Endometrial microvascular endothelial cells (primary cell): ENCODE measurements around the gene KPNB1. TPM values are rescaled to one million over a fixed set of nuclear protein-coding genes. Genes with fewer than 3 reads are reported as not detected.

Experiments
- in situ Hi-C: cut with HindIII; loops from 2 replicates; pipeline ENCODE4 v1.10.0; 2017; ENCODE audit warnings: low sequenced_read_pairs, low pct_unique_long_range_greater_than_20kb; ENCODE audit errors: inconsistent ontology term
- total RNA-seq: library from RNA; depleted of rRNA; stranded (reverse); fragments of >200 nt; gene quantifications from one replicate; pipeline ENCODE4 v1.2.3, GENCODE V29; 2015; ENCODE audit errors: inconsistent ontology term

The KPNB1 gene
- total RNA-seq, 1 donor from 2014 or later = 488 TPM

GRCh38 chr17:47693731-47694580, 44.2 kb downstream of the KPNB1 start, which contains the start of gene TBKBP1:
TSS of gene TBKBP1 (plus strand) at chr17:47694161. CDS start at chr17:47696113, 1,952 bp downstream.
- in situ Hi-C loops = no loop called here

- in situ Hi-C loops = no loop called here
Measured at GRCh38 chr17:47694581-47695428, 45.1 kb downstream of the KPNB1 start.

GRCh38 chr17:47695429-47696376, 46.0 kb downstream of the KPNB1 start:
- in situ Hi-C loops = no loop called here

GRCh38 chr17:47696717-47697642, 47.3 kb downstream of the KPNB1 start:
- in situ Hi-C loops = no loop called here

GRCh38 chr17:47697906-47698711, 48.4 kb downstream of the KPNB1 start:
- in situ Hi-C loops = no loop called here

- in situ Hi-C loops = no loop called here
Measured at GRCh38 chr17:47698749-47699535, 49.2 kb downstream of the KPNB1 start.

GRCh38 chr17:47699536-47699840, 49.8 kb downstream of the KPNB1 start:
- in situ Hi-C loops = no loop called here

- in situ Hi-C loops = no loop called here
Measured at GRCh38 chr17:47700471-47701449, 51.0 kb downstream of the KPNB1 start.

GRCh38 chr17:47701608-47702007, 51.9 kb downstream of the KPNB1 start:
- in situ Hi-C loops = no loop called here

- in situ Hi-C loops = no loop called here
Measured at GRCh38 chr17:47702391-47702995, 52.8 kb downstream of the KPNB1 start.

- in situ Hi-C loops = no loop called here
Measured at GRCh38 chr17:47703191-47703591, 53.5 kb downstream of the KPNB1 start.

GRCh38 chr17:47703671-47704070, 54.0 kb downstream of the KPNB1 start:
- in situ Hi-C loops = no loop called here

- in situ Hi-C loops = no loop called here
Measured at GRCh38 chr17:47704116-47704515, 54.4 kb downstream of the KPNB1 start.

- in situ Hi-C loops = no loop called here
Measured at GRCh38 chr17:47704736-47705135, 55.0 kb downstream of the KPNB1 start.
